T-helper 2 cell treated with Interferon-gamma antibody and Interleukin-4, amounts not matched to agents 100 ng/mL and 5 ng/mL, for 36 hours (primary cell): ENCODE measurements around the gene IL27RA. TPM values are rescaled to one million over a fixed set of nuclear protein-coding genes. Genes with fewer than 3 reads are reported as not detected.
"Not testable (repeated sequence)": the region's sequence is repeated elsewhere in the genome, so short reads cannot be mapped to it uniquely, and the experiment has no call there.

Experiments used
- intact Hi-C: fragments of 100-400 bp; cut with micrococcal nuclease; formaldehyde crosslinking; loops from one replicate; pipeline ENCODE4 v1.15.1; 2023
- total RNA-seq: library from RNA; stranded (reverse); gene quantifications from 2 replicates; pipeline ENCODE4 v1.2.3, GENCODE V29; 2022

The IL27RA gene
- total RNA-seq, 1 donor from 2014 or later, result 91.1 TPM

DNA sequence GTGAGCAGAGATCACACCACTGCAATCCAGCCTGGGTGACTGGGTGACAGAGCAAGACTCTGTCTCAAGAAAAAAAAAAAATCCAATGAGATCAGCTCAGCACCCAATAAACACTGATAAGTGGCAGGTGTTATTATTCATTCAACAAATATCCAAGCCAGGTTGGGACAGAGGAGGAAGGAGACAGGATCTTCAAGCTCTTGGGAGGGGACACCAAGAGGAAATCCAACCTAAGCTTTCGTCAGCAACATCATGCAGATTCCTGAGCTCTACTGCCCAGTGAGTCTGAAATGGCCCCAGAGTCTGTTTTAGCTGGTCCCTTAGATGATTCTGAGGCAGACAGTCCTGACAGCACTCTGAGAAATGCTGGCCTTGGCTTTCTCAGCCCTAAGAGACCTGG, 33.1 kb upstream of the IL27RA start:
- intact Hi-C loops, result no loop called here

DNA sequence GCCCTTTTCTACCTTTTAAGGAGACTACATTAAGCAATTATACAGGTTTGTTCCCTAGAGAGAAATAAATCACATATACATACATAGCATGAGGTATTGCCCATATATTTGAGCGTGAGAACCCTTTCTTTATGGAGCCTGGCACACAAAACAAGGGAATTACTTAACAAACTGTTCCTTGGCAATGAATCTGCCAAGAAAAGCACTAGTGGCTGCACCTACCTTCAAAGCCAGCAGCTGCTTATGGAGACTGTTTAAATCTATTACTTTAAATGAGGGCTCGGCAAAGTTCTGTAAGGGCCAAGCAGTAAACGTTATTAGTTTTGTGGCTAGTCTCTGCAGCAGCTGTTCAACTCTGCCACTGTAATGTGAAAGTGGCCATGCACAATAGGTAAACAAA, 32.5 kb upstream of the IL27RA start:
- intact Hi-C loops, result no loop called here

DNA sequence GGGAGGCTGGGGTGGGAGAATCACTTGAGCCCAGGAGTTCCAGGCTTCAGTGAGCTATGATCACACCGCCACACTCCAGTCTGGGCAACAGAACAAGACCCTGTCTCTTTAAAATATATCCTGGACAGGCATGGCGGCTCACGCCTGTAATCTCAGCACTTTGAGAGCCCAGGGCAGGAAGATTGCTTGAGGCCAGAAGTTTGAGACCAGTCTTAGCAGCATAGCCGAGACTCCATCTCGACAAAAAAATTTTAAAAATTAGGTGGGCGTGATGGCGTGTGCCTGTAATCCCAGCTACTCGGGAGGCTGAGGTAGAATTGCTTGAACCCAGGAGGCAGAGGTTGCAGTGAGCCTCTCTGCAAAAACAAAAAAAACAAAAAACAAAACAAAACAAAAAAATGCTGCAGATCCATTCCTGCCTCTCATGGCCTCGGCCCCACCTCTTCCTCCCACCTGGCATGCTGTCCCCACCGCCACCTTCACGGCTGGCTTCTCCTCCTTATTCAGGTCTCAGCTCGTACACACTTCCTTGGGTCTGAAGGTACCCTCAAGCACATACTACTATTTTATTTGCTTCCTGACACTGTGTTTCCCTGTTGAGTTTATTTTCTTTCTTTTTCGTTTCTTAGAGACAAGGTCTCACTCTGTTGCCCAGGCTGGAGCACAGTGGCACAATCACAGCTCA, 30.7 kb upstream of the IL27RA start:
- intact Hi-C loops, result no loop called here

- intact Hi-C loops, result no loop called here
Observed at GRCh38 chr19:14002571-14003250, 28.9 kb upstream of the IL27RA start.

DNA sequence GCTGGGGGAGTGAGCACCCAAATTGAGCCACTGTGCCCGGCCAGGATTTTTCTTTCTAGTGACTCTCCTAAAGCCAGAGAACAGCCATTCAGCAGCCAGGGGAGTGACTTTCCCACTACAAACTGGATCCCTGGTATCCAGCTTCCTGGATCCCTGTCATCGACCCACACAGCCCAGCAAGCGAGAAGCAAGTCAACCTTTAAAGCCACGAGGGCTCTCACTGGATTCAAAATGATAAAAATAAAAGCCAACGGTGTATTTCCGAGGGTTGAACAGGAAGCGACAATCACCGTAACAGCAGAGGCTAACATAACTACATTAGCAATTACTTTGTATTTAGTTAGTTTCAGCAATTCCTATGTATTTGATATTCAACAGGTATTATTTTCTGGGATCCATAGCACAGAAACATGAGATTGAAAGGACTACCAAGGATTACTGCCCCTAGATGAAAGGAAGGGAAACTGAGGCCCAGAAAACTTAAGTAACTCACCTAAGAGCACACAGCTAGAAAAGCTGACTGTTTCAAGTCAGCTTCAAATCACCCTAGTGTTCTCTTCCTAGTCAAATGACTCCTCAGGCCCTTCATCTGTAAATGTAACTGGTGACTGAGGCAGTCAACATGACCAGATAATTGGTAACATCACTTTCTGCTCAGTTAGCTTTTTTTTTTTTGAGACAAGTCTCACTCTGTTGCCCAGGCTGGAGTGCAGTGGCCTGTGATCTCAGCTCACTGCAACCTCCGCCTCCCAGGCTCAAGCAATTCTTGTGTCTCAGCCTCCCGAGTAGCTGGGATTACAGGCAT, 28.1 kb upstream of the IL27RA start:
- intact Hi-C loops, result no loop called here

DNA sequence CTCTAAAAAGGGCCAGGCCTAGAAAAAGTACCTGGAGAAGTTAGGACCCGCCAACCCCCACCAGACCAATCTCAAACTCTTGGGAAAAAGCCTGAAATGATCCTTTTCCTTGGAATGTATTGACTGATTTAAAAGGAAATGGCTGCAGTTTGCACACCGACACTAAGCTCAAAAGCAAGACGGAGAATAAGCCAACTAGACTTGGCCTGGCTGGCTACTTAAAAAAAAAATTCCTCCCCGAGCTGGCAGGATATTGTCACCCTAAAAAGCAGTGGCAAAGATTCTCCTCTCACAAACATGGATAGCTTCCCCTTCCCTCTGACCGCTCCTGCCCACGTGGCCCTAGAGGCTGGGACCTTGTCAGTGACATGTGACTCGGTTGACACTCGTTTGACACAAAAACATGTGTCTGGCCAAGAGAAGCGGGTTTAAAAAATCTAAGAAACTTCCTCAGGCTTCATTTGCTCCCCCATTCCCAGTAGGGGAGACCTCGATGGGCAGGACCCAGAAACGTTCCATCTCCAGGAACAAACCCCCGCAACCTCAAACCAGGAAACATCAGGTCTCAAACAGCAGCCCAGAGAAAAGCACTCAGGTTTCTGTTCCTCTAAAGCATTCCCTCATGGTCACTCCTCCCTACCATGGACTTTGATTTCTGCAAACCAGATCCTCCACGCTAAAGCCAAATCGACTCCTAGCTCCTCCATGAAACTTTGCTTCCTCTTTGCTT, 26.8 kb upstream of the IL27RA start:
- intact Hi-C loops, result loop anchor here (5.0 kb wide), 1 partner anchor 68 kb away; the partner anchor contains the start of gene MISP3

DNA sequence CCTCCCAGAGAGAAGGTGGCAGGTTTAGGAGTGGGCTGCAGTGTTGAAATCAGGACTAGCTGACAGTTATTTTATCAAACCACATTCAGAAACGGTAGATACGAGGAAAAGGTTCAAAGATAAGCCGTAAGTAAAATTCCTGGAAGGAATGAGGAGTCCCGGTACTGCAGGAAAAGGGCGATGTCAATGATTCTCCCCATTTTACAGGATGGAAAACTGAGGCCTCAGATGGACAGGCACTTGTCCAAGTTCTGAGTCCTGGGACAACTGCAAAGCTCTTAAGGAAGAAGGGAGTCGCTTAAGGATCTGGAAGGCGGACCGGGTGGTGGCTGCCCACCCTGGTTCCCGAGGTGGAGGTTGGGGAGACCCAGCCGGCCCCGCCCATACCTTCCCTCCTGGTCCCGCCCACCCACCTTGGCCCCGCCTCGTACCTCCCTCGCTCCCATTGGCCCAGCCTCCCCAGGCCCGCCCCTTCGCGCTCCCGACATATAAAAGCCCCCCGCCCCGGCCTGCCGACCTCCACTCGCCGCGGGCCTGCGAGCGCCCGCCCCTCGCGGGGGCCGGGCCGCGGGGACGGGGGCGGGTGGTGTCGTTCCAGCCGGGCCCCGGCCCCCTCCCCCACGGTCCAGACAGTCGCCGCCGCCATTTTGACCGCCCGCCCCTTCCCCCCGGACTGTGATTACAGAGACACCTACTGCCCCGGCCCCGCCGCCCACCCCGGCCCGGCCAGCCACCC, 26.0 kb upstream of the IL27RA start:
- intact Hi-C loops, result loop anchor here (1.0 to 5.0 kb wide), 5 partner anchors 19 to 75 kb away; partner anchors contain the start of genes DCAF15 and MISP3

- intact Hi-C loops, result loop anchor here (1.0 to 5.0 kb wide), 5 partner anchors 20 to 75 kb away; partner anchors contain the start of genes DCAF15 and MISP3
Observed at GRCh38 chr19:14006085-14006765, 25.3 kb upstream of the IL27RA start, which contains the start of gene RFX1. RFX1 (minus strand) TSS chr19:14006320; CDS start chr19:13993843, 12,477 bp downstream.

DNA sequence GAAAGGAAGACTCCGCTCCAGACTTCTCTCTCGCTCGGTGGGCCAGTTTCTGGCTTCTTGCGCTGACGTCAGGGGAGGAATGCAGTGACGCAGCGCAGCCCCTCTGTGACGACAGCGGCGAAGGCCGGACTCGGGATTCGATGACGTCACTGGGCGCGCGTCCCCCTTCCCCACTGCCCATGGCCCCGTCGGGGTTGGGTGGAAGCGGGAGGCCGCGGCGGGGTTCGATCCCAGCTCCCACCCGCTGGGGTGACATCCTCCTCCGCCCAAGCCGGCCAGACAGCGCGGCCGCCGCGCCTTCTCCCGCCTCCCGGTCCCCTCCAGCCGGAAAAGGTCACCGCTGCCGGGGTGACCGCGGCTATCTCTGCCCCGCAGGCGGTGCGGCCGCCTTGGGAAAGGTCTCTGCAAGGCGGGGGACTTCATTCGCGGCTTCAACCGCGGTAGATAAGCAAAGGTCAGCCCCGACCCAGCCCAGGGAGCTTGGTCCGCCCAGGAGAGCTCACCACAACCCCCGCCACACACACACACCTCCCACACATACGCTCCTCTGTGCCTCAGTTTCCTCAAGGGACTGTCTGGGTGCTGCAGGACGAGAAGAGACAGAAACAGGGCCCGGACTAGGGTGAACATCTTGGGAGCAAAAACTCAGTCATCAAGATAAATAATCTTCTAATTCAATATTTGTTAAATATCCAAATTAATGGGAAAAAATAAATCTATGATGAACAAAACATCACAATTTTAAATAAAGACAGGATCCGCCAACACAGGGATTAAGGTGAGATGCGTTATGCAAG, 24.6 kb upstream of the IL27RA start:
- intact Hi-C loops, result loop anchor here (1.0 to 5.0 kb wide), 5 partner anchors 21 to 74 kb away; partner anchors contain the start of genes DCAF15 and MISP3

GRCh38 chr19:14012378-14012915, 19.1 kb upstream of the IL27RA start:
- intact Hi-C loops, result no loop called here

GRCh38 chr19:14015524-14016035, 16.0 kb upstream of the IL27RA start:
- intact Hi-C loops, result no loop called here

GRCh38 chr19:14019100-14019499, 12.5 kb upstream of the IL27RA start:
- intact Hi-C loops, result no loop called here

- intact Hi-C loops, result not testable (repeated sequence)
Observed at GRCh38 chr19:14019739-14020138, 11.8 kb upstream of the IL27RA start.

- intact Hi-C loops, result no loop called here
Observed at GRCh38 chr19:14021474-14021873, 10.1 kb upstream of the IL27RA start.

GRCh38 chr19:14022469-14022868, 9.1 kb upstream of the IL27RA start:
- intact Hi-C loops, result no loop called here

DNA sequence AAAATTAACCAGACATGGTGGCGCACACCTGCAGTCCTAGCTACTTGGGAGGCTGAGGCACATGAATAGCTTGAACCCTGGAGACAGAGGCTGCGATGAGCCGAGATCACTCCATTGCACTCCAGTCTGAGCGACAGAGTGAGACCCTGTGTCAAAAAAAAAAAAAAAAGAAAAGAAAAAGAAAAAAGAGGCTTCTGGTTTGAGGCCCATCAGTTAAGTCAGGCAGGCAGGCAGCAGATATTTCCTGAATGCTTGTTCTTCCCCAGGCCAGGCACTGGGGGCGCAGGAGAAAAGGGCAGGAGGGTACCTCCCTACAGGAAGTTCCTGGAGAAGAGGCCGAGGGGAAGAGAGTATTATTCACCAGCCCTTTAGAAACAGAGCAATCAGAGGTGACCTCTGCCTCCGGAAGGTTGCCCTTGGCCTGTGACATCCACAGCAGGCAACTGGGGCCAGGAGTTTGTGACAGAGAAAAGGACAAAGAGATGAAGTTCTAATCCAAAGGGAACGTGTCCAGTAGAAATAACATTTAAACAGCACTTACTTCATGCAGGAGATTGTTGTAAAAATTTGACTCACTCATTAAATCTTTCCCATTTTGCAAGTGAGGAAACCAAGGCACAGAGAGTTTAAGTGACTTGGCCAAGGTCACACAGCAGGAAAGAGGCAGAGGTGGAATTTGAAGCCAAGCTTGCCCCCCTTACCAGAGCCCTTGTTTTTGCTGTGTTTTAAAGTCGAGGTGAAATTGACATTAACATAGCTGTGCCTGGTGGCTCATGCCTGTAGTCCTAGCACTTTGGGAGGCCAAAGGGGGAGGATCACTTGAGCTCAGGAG, 7.9 kb upstream of the IL27RA start:
- intact Hi-C loops, result no loop called here

DNA sequence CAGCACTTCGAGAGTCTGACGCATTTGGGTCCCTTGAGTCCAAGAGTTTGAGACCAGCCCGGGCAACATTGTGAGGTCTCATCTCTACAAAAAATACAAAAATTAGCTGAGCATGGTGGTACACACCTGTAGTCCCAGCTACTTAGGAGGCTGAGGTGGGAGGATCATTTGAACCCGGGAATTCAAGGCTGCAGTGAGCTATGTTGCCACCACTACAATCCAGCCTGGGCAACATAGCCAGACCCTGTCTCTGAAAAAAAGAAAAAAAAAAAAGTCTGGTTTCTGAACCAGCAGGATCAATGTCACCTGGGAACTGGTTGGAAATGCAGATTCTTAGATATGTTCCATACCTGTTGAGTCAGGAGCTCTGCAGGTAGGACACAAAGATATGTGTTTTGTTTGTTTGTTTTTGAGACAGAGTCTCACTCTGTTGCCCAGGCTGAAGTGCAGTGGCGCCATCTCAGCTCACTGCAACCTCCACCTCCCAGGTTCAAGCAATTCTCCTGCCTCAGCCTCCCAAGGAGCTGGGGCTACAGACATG, 4.8 kb upstream of the IL27RA start:
- intact Hi-C loops, result not testable (repeated sequence)
